GM18508 (cell line): ENCODE measurements around the gene MICU2.

Experiments
- ATAC-seq: cut with Tn5 transposase; IDR thresholded peaks from one replicate; pipeline ENCODE4 v1.9.1; 2021; ENCODE audit warnings: moderate number of reproducible peaks; ENCODE audit not compliant: insufficient read depth, unreplicated experiment

Gene MICU2

GRCh38 chr13:21603531-21604448 lies at the start of gene MICU2:
Gene MICU2, minus strand, starts transcription at chr13:21604170. Its CDS starts 22 bp downstream, at chr13:21604148.
- peak; percentile 84 for ATAC-seq

DNA sequence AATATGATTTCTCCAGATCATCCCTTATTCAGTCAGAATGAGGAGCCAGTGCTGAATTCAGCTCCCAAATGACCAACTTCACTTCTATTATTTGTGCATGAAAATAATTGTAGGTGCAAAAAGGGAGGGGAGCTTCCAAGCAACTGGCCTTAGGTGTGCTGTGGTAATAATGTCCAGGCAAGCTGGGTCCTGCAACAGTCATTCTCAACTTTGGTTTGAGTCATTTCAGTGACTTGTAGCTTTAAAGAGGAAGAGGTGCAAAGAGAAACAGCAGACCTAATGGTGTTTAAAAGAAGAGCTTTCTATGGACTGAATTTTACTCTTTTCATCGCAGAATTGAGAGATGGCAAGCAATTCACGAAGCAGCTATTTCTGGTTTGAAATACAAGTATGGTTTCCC lies 37.7 kb upstream of the MICU2 start:
- no peak for ATAC-seq

GRCh38 chr13:21639561-21639960 lies 35.6 kb upstream of the MICU2 start:
- ATAC-seq: no peak

DNA sequence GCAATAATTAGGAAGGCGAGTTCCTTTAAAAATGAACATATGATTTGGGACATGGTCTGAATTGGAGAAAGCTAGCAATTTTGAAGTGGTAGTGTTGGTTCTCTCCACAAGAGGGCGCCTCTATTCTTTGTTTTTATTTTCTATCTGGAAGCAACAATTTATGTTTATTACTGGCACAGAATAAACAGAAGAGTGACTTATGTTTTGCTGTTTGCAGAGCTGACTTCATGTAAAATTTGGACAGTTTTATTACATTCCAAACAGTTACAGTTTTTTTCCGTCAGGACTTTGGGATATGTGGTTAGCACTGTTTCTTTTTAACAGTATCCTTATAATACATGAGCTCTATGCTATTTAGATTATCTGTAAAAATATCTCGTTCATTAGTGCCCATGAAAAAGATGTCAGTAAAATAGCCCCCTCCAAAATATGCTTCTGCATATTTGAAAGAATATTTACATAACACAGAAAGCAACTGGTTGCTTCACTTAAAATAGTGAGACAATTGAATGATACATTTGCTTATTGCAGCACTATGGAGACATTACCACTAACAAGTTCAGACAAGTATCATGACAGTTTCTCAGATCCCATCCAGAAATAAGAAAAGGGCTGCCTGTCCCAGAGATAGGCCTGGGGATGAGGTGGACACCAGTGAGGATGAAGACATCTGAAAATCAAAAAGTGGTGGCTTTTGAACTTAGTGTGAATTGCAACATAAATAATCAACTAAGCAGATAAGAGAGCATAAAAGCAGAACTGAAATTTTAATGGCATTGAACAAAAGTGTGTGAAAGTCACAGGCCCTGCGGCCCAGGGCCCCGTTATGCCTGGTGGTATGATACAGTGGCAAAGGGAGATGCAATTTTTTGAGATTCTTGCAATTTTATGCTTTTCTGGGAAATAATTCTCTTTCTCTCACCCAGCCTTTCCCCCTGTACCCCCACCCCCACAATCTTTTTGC lies 34.6 kb upstream of the MICU2 start:
- ATAC-seq: no peak

GRCh38 chr13:21637296-21637695 lies 33.3 kb upstream of the MICU2 start:
- ATAC-seq: no peak

- no peak for ATAC-seq
Measured at GRCh38 chr13:21636656-21637055, 32.7 kb upstream of the MICU2 start.

GRCh38 chr13:21632196-21632595 lies 28.2 kb upstream of the MICU2 start:
- ATAC-seq: no peak

DNA sequence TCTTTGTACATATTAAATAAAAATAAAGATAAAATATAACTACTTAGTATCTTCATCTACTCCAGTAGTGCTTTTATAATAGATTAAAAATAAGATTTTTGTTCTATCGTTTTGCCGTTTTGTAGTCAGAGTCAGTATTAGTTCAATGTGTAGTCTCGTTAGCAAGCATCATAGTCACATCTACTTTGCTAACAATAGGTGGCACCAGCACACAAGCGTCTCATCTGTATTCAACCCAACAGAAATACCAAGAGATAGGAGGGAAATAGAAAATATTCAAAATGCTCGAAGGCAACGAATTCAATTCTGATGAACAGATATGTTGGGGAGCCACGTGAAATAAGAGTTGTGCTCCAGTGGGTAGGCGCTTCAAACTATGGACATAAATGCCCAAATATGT lies 21.4 kb upstream of the MICU2 start:
- no peak for ATAC-seq

DNA sequence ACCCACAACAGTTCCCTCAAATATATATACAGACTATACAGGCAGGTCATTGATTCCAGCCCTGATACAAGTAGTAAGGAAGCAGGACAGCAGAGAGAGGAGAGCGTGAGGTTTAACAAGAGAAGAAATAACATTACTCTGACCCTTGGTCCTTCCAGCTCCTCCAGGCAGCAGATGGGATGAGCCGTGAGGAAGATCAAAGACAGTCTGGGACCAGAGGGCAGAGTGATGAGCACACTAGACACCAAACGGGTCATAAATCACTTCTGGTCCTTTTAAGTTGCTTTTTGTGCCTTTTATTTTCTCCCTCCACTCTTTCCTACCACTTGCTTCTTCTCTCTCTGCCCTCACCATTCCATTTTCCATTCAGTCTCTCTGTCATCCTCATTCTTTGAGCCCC lies 16.9 kb upstream of the MICU2 start:
- no peak for ATAC-seq

GRCh38 chr13:21619633-21620220 lies 15.8 kb upstream of the MICU2 start:
- no peak for ATAC-seq

- ATAC-seq: no peak
Measured at GRCh38 chr13:21616880-21617279, 12.9 kb upstream of the MICU2 start.

DNA sequence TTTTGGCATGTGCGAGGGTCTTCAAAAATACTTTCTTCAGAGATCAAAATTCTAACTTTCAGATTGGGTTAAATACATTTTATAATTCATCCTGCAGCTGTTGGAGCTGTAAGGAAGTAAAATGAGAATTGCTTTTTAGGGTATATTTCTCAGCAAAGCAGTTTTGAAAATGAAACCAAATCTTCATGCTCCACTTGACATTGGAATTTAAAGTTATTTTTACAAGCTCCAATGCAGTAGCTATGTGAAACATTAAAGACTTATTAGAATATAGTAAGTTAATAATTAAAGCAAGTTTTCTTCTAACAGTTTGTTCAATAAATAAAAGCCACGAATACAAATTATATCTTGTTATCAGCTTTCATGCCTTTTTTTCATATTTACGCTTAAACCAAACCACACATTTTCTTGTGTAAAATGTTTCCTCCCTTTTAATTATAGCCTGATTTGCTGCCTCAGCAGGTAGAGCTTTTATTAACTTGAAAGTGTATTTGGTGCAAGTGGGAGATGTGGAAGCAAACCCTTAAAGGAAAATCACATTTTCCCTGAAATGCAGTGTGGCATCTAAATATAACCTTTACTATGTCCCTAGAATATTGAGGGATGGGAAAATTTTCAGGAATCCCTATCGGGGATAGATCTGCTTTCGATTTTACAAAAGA lies 12.4 kb upstream of the MICU2 start:
- no peak for ATAC-seq

DNA sequence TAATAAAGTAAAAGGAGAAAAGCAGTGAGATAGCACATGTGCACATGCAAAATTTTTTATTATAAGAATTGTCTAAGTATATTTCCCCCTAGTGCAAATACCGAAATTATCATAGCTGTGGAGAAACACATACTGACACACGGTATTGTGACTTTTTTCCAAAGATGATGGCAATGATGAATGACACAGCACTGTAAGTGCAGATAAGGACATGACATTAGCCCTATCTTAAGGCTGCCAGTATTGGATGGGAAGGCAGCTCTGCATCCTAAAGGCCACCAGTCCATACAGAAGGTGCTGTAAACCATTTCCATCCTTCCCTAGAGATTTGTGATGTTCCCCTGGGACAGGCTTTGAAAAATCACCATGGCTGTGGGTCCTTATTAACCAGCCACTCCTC lies 11.5 kb upstream of the MICU2 start:
- no peak for ATAC-seq

DNA sequence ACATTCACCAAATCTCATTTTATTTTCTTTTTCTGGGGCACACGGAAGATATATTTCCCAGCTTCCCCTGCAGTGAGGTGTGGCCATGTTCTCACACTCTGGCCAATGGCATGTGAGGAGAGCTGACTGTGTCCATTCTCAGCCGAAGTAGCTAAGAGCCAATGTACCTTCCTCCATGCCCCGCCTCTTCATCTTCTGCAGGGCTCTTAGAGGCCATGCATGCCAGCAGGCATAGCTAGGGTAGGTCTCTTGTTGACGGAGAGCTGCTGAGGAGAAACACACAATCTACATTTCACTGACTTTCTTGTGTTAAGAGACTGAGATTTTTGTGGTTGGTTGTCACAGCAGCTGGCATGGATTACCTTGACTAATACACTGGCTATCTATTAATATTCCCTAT lies 9.8 kb upstream of the MICU2 start:
- no peak for ATAC-seq

DNA sequence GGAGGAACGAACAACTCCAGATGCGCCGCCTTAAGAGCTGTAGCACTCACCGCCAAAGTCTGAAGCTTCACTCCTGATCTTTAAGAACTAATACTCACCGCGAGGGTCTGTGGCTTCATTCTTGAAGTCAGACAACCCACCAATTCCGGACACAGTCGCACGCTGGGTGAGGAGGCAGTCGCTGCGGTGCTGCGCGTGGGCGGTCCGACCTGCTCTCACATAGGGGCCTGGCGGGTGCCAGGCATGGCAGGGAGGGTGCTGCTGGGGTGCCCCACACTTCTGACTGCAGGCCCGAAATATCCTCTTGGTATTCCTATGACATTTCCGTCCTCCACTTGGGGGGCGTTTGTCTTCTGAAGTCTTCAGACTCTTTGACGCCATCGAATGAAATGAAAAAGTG lies 7.4 kb upstream of the MICU2 start:
- no peak for ATAC-seq

- ATAC-seq: no peak
Measured at GRCh38 chr13:21610687-21611086, 6.7 kb upstream of the MICU2 start.

DNA sequence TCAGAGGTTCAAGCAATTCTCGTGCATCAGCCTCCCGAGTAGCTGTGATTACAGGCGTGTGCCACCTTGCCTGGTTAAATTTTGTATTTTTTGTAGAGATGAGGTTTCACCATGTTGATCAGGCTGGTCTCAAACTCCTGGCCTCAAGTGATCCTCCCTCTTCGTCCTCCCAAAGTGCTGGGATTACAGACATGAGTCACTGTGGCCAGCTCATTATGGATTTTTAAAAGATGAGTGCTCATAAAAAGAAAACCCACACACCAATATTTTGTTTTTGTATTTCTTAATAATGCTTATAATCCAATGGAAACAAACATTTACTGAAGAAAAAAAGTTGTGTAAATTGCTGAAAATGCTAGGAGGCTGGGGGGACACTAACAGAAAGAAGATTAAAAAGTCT lies 5.0 kb upstream of the MICU2 start:
- ATAC-seq: no peak

DNA sequence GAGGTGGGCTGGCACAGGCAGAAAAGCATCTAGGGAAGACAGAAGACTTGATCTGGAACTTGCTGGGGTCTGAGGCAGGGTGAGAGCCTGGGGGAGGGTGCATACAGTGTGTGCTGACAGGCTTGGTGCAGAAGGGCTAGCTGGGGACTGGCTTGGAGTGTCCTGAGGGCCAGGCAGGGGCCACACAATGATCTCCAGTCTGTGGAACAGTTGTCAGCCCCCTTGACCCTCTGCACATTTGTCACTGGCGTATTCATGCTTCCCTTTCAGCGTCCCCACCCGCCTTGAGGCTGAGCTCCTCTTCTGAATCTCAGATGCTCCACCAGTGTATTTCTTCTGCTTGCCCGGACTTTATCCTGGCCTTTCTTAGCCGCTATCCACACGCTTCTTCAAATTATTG lies 2.8 kb upstream of the MICU2 start:
- no peak for ATAC-seq

DNA sequence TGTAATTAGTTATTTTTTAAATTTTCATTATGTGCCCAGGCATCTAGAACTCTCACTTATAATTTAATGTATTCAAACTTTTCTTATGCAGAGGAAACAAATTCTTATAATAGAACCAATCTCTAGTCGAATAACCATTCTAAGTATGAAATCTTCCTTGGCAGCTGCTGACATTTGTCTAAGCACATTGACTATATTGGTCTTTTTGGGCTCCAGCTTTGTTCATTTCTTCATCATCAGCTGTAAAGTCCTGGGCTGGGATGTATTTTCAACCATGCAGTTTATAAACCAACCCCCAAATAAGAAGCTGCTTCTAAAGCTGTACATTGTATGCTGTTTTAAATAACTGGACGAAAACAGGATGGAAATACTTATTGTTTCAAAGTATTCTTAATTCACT lies 2.3 kb upstream of the MICU2 start:
- no peak for ATAC-seq

GRCh38 chr13:21596722-21597121 lies 7.2 kb downstream of the MICU2 start:
- no peak for ATAC-seq

DNA sequence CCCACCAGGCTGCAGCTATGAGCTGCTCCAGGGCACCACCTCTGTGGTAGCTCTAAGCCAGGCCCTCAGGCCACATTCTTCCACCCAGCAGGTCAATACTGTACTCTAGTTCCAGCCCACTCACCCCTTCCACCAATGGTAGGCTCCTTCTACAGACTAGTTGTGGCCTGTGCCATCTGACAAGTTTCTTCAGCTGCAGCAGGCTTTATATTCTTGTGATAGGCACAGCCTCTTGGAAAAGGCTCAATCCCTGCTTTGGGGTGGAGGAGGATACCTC lies 8.5 kb downstream of the MICU2 start:
- ATAC-seq: no peak
